Common myeloid progenitor, CD34-positive (primary cell): ENCODE results near the gene PPIG.

Experiments used
- CTCF ChIA-PET: fragments of 350-600 bp; sonication (Branson Sonifier 250); formaldehyde crosslinking; loops from one replicate; lab custom pipeline; 2021; ENCODE audit warnings: antibody characterized with exemption; lab: Charles Lee
- POLR2A ChIA-PET: fragments of 350-600 bp; sonication (Branson Sonifier 250); formaldehyde crosslinking; loops from one replicate; lab custom pipeline; 2021; ENCODE audit warnings: antibody characterized with exemption; lab: Charles Lee
- DNase-seq, 3 donors: peaks; one replicate each; pipeline versions ENCODE4 v3.0.0 to v3.0.0-alpha.2; 2013
- H3K27ac ChIP-seq, 2 experiments: 1 replicate in 1 of 2; 2 replicates in 1 of 2; pipeline ENCODE4 v1.7.0; 2013; ENCODE audit warnings: inconsistent platforms in 2 of 2, low read length in 2 of 2, mild to moderate bottlenecking in 2 of 2, low read depth in 1 of 2, moderate library complexity in 1 of 2; ENCODE audit not compliant: severe bottlenecking in 2 of 2, insufficient read depth in 1 of 2, poor library complexity in 1 of 2
- H3K27me3 ChIP-seq, 5 experiments: replicated peaks in 2 of 5; 1 replicate in 3 of 5; 2 replicates in 2 of 5; pipeline versions ENCODE4 v1.6.1 to v1.7.0; 2013; ENCODE audit warnings: low read length in 4 of 5, mild to moderate bottlenecking in 2 of 5, moderate library complexity in 2 of 5, inconsistent platforms in 1 of 5; ENCODE audit not compliant: insufficient read depth in 5 of 5, control insufficient read depth in 4 of 5
- H3K36me3 ChIP-seq, 4 experiments: 1 replicate in 2 of 4; 2 replicates in 2 of 4; pipeline versions ENCODE4 v1.6.1 to v1.7.0; 2013; ENCODE audit warnings: low read length in 3 of 4, control low read depth in 1 of 4, mild to moderate bottlenecking in 1 of 4; ENCODE audit not compliant: control insufficient read depth in 4 of 4, insufficient read depth in 4 of 4
- H3K4me1 ChIP-seq, 4 experiments: 1 replicate in 3 of 4; 2 replicates in 1 of 4; pipeline versions ENCODE4 v1.6.1 to v1.7.1; 2013; ENCODE audit warnings: low read length in 3 of 4, mild to moderate bottlenecking in 3 of 4, control low read depth in 1 of 4, inconsistent platforms in 1 of 4, moderate library complexity in 1 of 4; ENCODE audit not compliant: control insufficient read depth in 4 of 4, insufficient read depth in 4 of 4; ENCODE audit errors: control extremely low read depth in 1 of 4
- H3K4me3 ChIP-seq, 7 experiments: 1 replicate in 4 of 7; 2 replicates in 3 of 7; pipeline versions ENCODE4 v1.5.1 to v1.7.0; 2013; ENCODE audit warnings: mild to moderate bottlenecking in 7 of 7, low read length in 6 of 7, moderate library complexity in 6 of 7, inconsistent platforms in 2 of 7, low read depth in 2 of 7, control low read depth in 1 of 7; ENCODE audit not compliant: insufficient read depth in 4 of 7, control insufficient read depth in 1 of 7; ENCODE audit errors: extremely low read depth in 1 of 7
- H3K9me3 ChIP-seq, 5 experiments: 1 replicate in 4 of 5; 2 replicates in 1 of 5; pipeline versions ENCODE4 v1.6.1 to v1.7.1; 2013; ENCODE audit warnings: low read length in 4 of 5, mild to moderate bottlenecking in 2 of 5, inconsistent platforms in 1 of 5, low read depth in 1 of 5, moderate library complexity in 1 of 5; ENCODE audit not compliant: control insufficient read depth in 4 of 5, insufficient read depth in 2 of 5; ENCODE audit errors: control extremely low read depth in 1 of 5
- WGBS: methylation state at CpG from one replicate; pipeline ENCODE4 v1.1.5; 2013; ENCODE audit not compliant: insufficient coverage; 5-methylcytosine and 5-hydroxymethylcytosine counted together

Gene PPIG

DNA sequence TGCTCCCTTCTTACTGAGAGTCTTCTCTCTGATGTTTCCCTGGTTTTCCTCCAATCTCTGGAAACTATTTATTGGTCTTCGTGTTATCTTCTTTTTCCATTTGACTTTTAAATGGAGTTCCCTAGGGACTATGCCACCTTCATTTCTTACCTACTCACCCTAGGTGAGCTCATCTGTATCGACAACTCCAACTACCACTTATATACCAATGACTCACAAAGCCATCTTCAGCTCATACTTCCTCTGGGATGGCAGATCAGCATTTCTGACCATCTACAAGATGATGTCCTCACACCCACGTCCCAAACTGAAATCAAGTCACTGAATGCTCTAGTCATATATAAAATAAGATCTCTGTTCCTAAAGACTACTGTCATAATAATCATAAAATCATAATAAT, 69.5 kb downstream of the PPIG start:
- 100% methylated on average over 2 of the region's 3 CpGs for WGBS
- DNase-seq, result no peak
- Histone ChIP-seq H3K4me1 (peaks cover 0 to 5% (median 1%) of the 10 kb centered on the region in 4 experiments), H3K9me3 (no peaks in the 10 kb centered on the region), H3K27me3 (no peaks in the 10 kb centered on the region), H3K27ac (no peak overlapping the region), H3K4me3 (no peak overlapping the region), H3K36me3 (no peaks in the 10 kb centered on the region)
- ChIA-PET POLR2A (no interaction called here), CTCF (interaction anchor here (1.4 kb wide), 1 partner anchor 10 kb away, joined by 3 read pairs; no protein-coding TSS in a partner anchor)

DNA sequence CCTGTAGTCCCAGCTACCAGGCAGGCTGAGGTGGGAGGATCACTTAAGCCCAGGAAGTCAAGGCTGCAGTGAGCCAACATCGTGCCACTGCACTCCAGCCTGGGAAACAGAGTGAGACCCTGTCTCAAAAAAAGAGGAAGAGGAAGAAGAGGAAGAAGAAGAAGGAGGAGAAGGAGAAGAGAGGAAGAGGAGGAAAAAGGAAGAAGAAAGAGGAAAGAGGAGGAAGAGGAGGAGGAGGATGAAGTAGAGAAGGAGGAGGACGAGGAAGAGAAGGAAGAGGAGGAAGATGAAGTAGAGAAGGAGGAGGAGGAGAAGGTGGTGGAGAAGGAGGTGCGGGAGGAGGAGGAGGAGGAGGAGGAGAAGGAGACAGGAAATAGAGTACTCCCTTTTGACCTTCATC, 72.0 kb downstream of the PPIG start:
- Histone ChIP-seq H3K4me3 (no peak overlapping the region), H3K27me3 (no peaks in the 10 kb centered on the region), H3K36me3 (no peaks in the 10 kb centered on the region), H3K4me1 (peaks cover 0 to 18% (median 5%) of the 10 kb centered on the region in 4 experiments), H3K27ac (no peak overlapping the region), H3K9me3 (no peaks in the 10 kb centered on the region)
- CTCF ChIA-PET, result interaction anchor here (1.3 kb wide), 2 partner anchors 8 to 10 kb away, joined by 3 read pairs; no protein-coding TSS in a partner anchor
- POLR2A ChIA-PET, result no interaction called here
- DNase-seq, result no peak
- 76% methylated on average over 3 of the region's 3 CpGs for WGBS

DNA sequence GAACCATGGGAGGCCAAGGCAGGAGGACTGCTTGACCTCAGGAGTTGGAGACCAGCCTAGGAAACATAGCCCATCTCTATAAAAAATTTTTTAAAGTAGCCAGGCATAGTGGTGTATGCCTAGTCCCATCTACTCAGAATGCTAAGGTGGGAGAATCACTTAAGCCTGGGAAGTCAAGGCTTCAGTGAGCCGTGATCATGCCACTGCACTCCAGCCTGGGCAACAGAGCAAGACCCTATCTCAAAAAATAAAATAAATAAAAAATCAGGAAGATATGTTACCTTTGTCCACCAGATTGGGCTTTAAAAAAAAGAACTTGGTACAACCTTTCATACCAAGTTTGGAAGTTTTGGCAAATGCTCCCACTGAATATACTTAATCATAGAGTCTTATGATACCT, 74.7 kb downstream of the PPIG start:
- Histone ChIP-seq H3K36me3 (no peaks in the 10 kb centered on the region), H3K4me1 (peaks cover 0 to 24% (median 6%) of the 10 kb centered on the region in 4 experiments), H3K27me3 (no peaks in the 10 kb centered on the region), H3K27ac (peak overlapping the region in 1 of 2 experiments; percentile 50), H3K4me3 (peak overlapping the region in 1 of 7 experiments; percentile 26), H3K9me3 (no peaks in the 10 kb centered on the region)
- ChIA-PET POLR2A (no interaction called here), CTCF (no interaction called here)
- no CpG with 5 or more reads among the region's 1 CpG for WGBS
- no peak for DNase-seq

DNA sequence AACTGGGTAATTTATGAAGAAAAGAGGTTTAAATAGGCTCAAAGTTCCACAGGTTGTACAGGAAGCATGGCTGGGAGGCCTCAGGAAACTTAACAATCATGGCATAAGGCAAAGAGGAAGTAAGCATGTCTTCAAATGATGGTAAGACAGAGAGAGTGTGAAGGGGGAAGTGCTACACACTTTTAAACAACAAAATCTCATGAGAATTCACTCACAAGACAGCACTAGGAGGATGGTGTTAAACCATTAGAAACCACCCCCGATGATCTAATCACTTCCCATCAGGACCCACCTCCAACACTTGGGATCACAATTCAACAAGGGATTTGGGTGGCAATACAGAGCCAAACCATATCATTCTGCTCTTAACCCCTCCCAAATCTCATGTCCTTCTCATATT, 75.2 kb downstream of the PPIG start:
- WGBS, result 0% methylated on average over 1 of the region's 1 CpG
- H3K9me3 ChIP-seq, result no peaks in the 10 kb centered on the region
- POLR2A ChIA-PET, result no interaction called here
- no peaks in the 10 kb centered on the region for H3K27me3 ChIP-seq
- peak in 2 of 3 donors; percentile 59 to 70 for DNase-seq
- H3K4me1 ChIP-seq, result peaks cover 0 to 24% (median 7%) of the 10 kb centered on the region in 4 experiments
- H3K4me3 ChIP-seq, result no peak overlapping the region
- H3K27ac ChIP-seq, result peak overlapping the region in 1 of 2 experiments; percentile 50
- CTCF ChIA-PET, result no interaction called here
- H3K36me3 ChIP-seq, result no peaks in the 10 kb centered on the region

DNA sequence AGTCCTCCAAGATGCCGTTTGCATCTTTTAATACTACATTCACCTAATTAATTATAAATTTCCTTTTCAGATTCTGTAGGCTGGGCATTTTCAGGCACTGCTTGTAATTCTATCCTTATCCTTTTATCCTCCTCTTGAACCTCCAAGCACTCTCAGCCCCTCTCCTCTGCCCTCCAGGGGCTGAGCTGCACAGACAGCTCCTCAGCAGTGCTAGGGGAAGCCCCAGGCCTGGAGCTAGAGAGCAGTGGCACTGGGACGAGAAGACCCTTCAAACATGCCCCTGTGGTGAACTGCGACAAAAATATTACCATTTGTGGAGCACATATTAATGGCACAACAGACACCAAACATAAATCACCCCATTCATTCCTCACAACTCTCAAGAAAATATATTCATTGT, 77.1 kb downstream of the PPIG start:
- Histone ChIP-seq H3K9me3 (no peaks in the 10 kb centered on the region), H3K36me3 (no peaks in the 10 kb centered on the region), H3K4me1 (peaks cover 15 to 40% (median 23%) of the 10 kb centered on the region in 4 experiments), H3K4me3 (no peak overlapping the region), H3K27ac (no peak overlapping the region), H3K27me3 (no peaks in the 10 kb centered on the region)
- WGBS, result 78% methylated on average over 3 of the region's 3 CpGs
- POLR2A ChIA-PET, result no interaction called here
- CTCF ChIA-PET, result no interaction called here
- DNase-seq, result no peak

DNA sequence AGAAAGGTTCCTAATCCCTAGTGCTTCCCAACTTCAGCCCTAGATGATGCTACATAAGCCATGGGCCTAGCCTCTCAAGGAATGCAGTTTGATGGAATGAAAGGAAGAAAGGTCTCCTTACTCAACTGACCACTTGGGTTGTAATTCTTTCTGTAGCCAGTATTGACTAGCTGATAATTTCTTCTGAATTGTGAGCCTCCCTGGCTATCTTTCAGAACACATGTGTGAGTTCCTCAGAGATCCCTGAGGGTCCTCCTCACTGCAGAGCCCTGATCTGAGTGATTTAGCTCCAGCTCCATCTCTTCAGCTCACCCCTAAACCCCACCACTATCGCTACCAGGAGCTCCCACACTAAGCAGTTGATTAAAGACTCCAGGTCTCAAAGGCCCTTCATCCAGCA, 78.6 kb downstream of the PPIG start:
- DNase-seq, result peak in 2 of 3 donors; percentile 20 to 54
- no peak overlapping the region for H3K4me3 ChIP-seq
- WGBS, result 67% methylated on average over 1 of the region's 1 CpG
- no peak overlapping the region for H3K27ac ChIP-seq
- H3K36me3 ChIP-seq, result no peaks in the 10 kb centered on the region
- CTCF ChIA-PET, result interaction anchor here (1.0 to 1.5 kb wide), 2 partner anchors 10 to 12 kb away, joined by 3 read pairs; no protein-coding TSS in a partner anchor
- H3K27me3 ChIP-seq, result no peaks in the 10 kb centered on the region
- no peaks in the 10 kb centered on the region for H3K9me3 ChIP-seq
- POLR2A ChIA-PET, result no interaction called here
- H3K4me1 ChIP-seq, result peaks cover 15 to 37% (median 23%) of the 10 kb centered on the region in 4 experiments

DNA sequence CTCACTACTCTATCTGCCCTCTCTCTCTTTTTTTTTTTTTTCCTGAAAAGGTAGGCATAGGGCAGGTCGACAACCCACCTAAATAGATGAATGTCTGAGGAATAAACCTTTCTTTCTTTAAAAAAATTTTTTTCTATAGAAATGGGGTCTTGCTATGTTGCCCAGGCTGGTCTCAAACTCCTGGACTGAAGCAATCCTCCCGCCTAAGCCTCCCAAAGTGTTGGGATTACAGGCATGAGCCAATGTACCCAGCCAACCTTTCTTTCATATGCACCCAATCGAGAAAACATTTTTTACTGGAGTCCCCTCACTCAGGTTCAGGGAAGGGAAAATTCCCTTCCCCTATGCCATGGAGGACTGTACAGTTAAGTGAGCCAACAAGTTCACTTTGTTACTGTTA, 79.1 kb downstream of the PPIG start:
- no peak for DNase-seq
- H3K27me3 ChIP-seq, result no peaks in the 10 kb centered on the region
- H3K4me1 ChIP-seq, result peaks cover 15 to 37% (median 23%) of the 10 kb centered on the region in 4 experiments
- H3K36me3 ChIP-seq, result no peaks in the 10 kb centered on the region
- WGBS, result 100% methylated on average over 1 of the region's 3 CpGs
- ChIA-PET POLR2A (no interaction called here), CTCF (interaction anchor here (0.7 to 1.5 kb wide), 3 partner anchors 9 to 34 kb away, joined by 3 read pairs; no protein-coding TSS in a partner anchor)
- H3K27ac ChIP-seq, result no peak overlapping the region
- no peak overlapping the region for H3K4me3 ChIP-seq
- H3K9me3 ChIP-seq, result no peaks in the 10 kb centered on the region
